Measurements from ENCODE around the gene TMEM209. TPM values are rescaled to one million over a fixed set of nuclear protein-coding genes. Genes with fewer than 3 reads are reported as not detected.
"Not testable (repeated sequence)": the region's sequence is repeated elsewhere in the genome, so short reads cannot be mapped to it uniquely, and the experiment has no call there.

Gene TMEM209
- total RNA-seq, 2 donors from 2014 or later: 36.8 to 45.9 TPM

DNA sequence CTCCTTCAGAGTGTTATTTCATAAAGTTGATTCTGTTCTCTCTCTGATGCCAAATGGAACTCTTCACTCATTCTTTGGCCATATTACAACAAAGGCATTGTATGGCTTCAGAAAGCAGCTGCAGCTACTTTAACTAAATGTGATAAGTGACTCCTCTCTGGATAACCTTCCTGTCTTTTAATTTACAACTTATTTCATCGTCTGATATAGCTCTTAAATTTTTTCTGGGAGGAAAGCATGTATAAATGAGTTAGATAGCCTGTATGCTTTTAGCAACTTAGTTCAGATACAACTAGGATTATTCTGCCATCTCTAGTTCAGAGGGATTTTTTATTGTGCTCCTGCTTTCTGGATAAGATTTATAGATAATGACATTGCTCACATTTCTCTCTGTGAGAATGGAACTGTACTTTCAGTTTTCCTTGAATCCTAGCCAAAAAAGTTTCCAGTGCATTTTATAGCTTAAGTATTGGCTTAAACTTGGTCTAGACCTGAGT, 77.3 kb downstream of the TMEM209 start:
- Mint-ChIP-seq H3K27ac (no peak overlapping the region), H3K9me3 (no peaks in the 10 kb centered on the region), H3K36me3 (peaks cover 4 to 12% of the 10 kb centered on the region in 2 donors)
- DNase-seq (ENCODE audit: low spot score in 2 of 2) (no peak), ATAC-seq (no peak)

DNA sequence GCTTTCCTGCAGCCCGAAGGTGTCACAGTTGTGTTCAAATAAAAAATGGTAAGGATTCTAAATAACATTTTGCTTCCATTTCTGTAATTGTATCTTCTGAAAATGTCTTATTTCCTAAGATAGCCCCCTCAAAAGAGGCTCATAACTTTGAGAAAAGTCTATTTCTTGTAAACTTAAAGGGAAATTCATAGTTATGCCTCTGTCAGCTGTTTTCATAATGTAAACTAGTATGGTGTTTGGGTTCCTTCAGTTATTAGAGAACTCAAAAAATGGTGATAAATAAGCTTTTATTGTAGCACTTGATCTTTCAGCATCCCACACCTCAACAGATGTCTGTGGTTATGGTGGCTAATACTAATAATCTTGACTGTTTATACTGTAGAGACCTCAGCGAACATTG, 77.8 kb downstream of the TMEM209 start:
- no peaks in the 10 kb centered on the region for H3K9me3 Mint-ChIP-seq
- no peak overlapping the region for H3K27ac Mint-ChIP-seq
- DNase-seq (ENCODE audit: low spot score in 2 of 2): no peak
- H3K36me3 Mint-ChIP-seq: peaks cover 4 to 12% of the 10 kb centered on the region in 2 donors
- no peak for ATAC-seq

DNA sequence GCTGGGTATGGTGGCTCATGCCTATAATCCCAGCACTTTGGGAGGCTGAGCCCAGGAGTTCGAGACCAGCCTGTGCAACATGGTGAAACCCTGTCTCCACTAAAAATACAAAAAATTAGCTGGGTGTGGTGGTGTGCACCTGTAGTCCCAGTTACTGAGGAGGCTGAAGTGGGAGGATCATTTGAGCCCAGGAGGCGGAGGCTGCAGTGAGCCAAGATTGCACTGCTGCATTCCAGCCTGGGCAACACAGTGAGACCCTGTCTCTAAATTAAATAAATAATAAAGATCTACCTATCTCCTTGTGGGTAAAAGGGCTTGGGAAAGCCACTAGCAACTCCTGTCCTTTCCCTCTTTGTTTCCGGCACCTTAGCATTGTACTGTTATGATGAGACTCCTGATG, 78.4 kb downstream of the TMEM209 start:
- not testable (repeated sequence) for ATAC-seq; DNase-seq (ENCODE audit: low spot score in 2 of 2); H3K27ac Mint-ChIP-seq; H3K9me3 Mint-ChIP-seq
- peaks cover 4 to 12% of the 10 kb centered on the region in 2 donors for H3K36me3 Mint-ChIP-seq

DNA sequence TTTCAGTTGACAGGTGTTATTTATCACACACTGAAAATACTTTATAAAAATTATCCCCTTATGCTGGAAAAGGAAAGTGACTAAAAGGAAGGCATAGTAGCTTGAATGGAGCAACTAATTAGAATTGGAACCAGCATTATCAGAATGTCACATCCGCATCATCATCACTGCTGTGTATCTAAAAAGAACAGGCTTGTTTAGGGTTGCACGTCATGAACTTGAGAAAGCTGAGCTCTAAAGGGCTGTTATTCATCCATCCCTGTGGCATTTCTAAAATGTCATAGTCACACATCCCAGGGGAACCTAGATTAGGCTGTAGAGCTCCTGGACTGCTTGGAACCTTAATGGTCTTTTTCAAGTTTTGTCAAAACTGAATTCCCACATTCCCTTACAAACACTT, 80.5 kb downstream of the TMEM209 start:
- H3K9me3 Mint-ChIP-seq: no peaks in the 10 kb centered on the region
- H3K27ac Mint-ChIP-seq: no peak overlapping the region
- H3K36me3 Mint-ChIP-seq: peaks cover 5 to 7% of the 10 kb centered on the region in 2 donors
- DNase-seq (ENCODE audit: low spot score in 2 of 2): no peak
- no peak for ATAC-seq

DNA sequence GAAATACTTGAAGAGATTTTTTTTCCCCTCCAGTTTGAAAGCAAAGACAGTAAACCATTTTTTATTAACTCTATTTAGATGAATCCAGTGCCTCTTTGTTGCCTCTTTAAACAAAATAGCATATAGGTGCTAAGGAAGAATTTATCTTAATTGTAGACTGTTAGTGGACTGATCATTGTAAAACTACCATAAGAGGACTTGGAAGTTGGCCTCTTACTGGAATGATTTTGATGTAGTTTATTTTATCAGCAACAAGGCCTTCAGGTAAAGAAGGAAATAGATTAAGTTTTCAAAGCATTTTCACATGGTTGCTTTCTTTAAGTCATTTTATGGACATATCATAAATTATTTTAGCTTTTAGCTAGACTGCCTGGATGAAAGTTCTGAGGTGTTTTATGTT, 81.7 kb downstream of the TMEM209 start:
- Mint-ChIP-seq H3K36me3 (peaks cover 5 to 7% of the 10 kb centered on the region in 2 donors), H3K27ac (no peak overlapping the region), H3K9me3 (no peaks in the 10 kb centered on the region)
- ATAC-seq: no peak
- no peak for DNase-seq (ENCODE audit: low spot score in 2 of 2)

DNA sequence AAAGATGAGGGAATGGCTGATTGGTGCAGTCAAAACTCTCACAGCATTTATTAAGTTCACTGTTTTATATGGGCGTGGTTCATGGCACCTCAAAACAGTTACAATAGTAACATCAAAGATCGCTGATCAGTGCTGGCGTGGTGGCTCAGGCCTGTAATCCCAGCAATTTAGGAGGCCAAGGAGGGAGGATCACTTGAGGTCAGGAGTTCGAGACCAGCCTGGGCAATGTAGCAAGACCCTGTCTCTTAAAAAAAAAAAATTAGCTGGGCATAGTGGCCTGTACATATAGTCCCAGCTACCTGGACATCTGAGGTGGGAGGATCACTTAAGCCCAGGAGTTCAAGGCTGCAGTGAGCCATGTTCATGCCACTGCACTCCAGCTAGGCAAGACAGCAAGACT, 86.4 kb downstream of the TMEM209 start:
- Mint-ChIP-seq H3K9me3 (no peaks in the 10 kb centered on the region), H3K36me3 (peaks cover 0 to 5% of the 10 kb centered on the region in 2 donors), H3K27ac (no peak overlapping the region)
- ATAC-seq: no peak
- DNase-seq (ENCODE audit: low spot score in 2 of 2): no peak

DNA sequence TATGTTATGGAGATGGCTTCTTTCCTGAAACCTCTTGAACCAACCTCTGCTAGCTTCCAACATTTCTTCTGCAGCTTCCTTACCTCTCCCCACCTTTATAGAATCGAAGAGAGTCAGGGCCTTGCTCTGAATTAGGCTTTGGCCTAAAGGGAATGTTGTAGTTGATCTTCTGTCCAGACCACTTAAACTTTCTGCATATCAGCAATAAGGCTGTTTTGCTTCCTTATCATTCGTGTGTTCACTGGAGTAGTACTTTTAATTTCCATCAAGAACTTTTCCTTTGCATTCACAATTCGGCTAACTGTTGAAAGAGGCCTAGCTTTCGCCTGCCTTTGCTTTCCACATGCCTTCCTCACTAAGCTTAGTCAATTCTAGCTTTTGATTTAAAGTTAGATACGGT, 86.9 kb downstream of the TMEM209 start:
- no peak overlapping the region for H3K27ac Mint-ChIP-seq
- peaks cover 0 to 5% of the 10 kb centered on the region in 2 donors for H3K36me3 Mint-ChIP-seq
- no peaks in the 10 kb centered on the region for H3K9me3 Mint-ChIP-seq
- DNase-seq (ENCODE audit: low spot score in 2 of 2): no peak
- ATAC-seq: no peak

DNA sequence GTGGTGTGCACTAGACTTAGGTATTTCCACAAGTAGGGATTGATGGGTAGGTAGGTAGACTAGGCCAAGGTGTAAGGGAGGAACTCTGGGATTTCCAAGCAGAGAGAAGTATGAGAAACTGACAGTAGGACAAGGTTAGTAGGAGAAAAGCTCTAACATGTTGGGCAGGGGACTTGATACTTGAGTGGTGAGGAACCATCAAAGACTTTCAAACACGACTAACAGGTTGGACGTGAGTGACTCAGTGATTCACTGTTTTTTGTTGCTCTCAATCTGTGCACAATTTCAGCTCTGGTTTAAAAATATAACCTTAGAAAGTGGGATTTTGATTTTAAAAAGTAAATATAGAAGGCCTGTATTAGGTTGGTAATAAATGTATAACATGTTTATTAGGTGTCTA, 90.4 kb downstream of the TMEM209 start:
- ATAC-seq (no peak), DNase-seq (ENCODE audit: low spot score in 2 of 2) (no peak)
- no peaks in the 10 kb centered on the region for H3K9me3 Mint-ChIP-seq
- H3K36me3 Mint-ChIP-seq: no peaks in the 10 kb centered on the region
- H3K27ac Mint-ChIP-seq: no peak overlapping the region

Other genes starting within 250 kb of the TMEM209 start
- gene ZC3HC1, start 154.0 kb downstream of the TMEM209 start, total RNA-seq: 10 to 100 TPM; 29.3 to 33.2 TPM
- gene KLHDC10, start 134.9 kb downstream of the TMEM209 start, total RNA-seq: 10 to 100 TPM; 11.5 to 14.9 TPM
- gene SSMEM1, start 2.5 kb upstream of the TMEM209 start, total RNA-seq: not detected
- under 1 TPM in 1 of 2 donors, not detected in 1; 0.23 TPM for gene CPA2, start 61.5 kb upstream of the TMEM209 start, total RNA-seq
- not detected for gene CPA4, start 87.8 kb upstream of the TMEM209 start, total RNA-seq
- 1 to 10 TPM; 1.7 to 9.9 TPM for gene CPA5, start 139.4 kb upstream of the TMEM209 start, total RNA-seq
- gene CPA1, start 175.1 kb upstream of the TMEM209 start, total RNA-seq: not detected
- gene CEP41, start 235.6 kb upstream of the TMEM209 start, total RNA-seq: 10 to 100 TPM; 12.6 to 15.1 TPM

Measured in activated naive CD4-positive, alpha-beta T cell treated with anti-CD3 and anti-CD28 coated beads, Interleukin-2, amount 50 U/mL, for 72 hours (primary cell).